Embryonic facial prominence (tissue), 1 donor: ENCODE measurements around the gene PSME3IP1.
"Not testable (repeated sequence)": the region's sequence is repeated elsewhere in the genome, so short reads cannot be mapped to it uniquely, and the experiment has no call there.

ENCODE experiments used
- DNase-seq: peaks from one replicate; pipeline ENCODE4 v3.0.0-alpha.2; 2016; ENCODE audit errors: extremely low spot score

PSME3IP1 gene

GRCh38 chr16:57200321-57200720 lies 14.5 kb upstream of the PSME3IP1 start:
- DNase-seq, result not testable (repeated sequence)

DNA sequence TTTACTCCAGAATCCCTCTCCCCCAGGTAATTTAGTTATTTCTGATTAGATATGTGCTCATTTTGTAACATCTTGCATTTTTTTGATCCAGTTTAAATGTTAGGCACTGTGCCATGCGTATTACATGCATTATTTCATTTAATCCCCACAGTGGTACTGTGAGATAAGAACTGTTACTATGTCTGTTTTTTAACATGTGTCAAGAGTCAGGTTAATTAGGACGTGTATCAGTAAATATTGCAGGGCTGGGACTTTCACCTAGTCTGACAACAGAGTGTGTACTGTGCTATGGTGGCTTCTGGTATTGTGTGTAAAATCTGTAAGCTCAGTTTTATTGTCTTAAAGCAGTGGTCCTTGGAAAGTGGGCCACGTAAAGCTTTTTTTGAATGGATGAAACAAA lies 10.9 kb upstream of the PSME3IP1 start:
- no peak for DNase-seq

GRCh38 chr16:57196286-57196685 lies 10.4 kb upstream of the PSME3IP1 start:
- no peak for DNase-seq

GRCh38 chr16:57194512-57194911 lies 8.7 kb upstream of the PSME3IP1 start:
- DNase-seq, result peak; percentile 43

GRCh38 chr16:57192720-57193486 lies 7.1 kb upstream of the PSME3IP1 start:
- no peak for DNase-seq

- DNase-seq, result no peak
These were observed 6.3 kb upstream of the PSME3IP1 start for GRCh38 chr16:57192146-57192545.

GRCh38 chr16:57191056-57191571 lies 5.3 kb upstream of the PSME3IP1 start:
- no peak for DNase-seq

- DNase-seq, result no peak
These were observed 4.3 kb upstream of the PSME3IP1 start for GRCh38 chr16:57190136-57190535.

DNA sequence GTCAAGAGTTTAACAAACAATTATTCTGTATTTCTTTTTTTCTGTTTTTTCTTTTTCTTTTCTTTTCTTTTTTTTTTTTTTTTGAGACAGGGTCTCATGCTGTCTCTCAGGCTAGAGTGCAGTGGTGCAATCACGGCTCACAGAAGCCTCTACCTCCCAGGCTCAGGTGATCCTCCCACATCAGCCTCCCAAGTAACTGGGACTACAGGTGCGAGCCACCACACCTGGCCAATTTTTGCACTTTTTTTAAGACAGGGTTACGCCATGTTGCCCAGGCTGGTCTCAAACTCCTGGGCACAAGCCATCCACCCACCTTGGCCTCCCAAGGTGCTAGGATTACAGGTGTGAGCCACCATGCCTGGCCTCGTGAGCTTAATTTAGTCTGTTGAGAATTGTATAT lies 3.7 kb upstream of the PSME3IP1 start:
- not testable (repeated sequence) for DNase-seq

DNA sequence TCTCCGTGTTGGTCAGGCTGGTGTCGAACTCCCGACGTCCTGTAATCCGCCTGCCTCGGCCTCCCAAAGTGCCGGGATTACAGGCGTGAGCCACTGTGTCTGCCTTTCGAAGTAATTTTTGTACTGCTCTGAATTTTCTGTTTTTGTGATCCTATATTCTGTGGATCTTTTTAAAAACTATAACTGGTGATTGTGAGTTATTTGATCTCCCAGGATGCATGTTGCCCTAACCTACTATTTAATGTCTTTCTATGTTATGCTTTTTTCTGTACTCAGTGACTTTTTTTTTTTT lies 2.8 kb upstream of the PSME3IP1 start:
- DNase-seq, result no peak

GRCh38 chr16:57187902-57188710 lies 2.3 kb upstream of the PSME3IP1 start:
- not testable (repeated sequence) for DNase-seq

DNA sequence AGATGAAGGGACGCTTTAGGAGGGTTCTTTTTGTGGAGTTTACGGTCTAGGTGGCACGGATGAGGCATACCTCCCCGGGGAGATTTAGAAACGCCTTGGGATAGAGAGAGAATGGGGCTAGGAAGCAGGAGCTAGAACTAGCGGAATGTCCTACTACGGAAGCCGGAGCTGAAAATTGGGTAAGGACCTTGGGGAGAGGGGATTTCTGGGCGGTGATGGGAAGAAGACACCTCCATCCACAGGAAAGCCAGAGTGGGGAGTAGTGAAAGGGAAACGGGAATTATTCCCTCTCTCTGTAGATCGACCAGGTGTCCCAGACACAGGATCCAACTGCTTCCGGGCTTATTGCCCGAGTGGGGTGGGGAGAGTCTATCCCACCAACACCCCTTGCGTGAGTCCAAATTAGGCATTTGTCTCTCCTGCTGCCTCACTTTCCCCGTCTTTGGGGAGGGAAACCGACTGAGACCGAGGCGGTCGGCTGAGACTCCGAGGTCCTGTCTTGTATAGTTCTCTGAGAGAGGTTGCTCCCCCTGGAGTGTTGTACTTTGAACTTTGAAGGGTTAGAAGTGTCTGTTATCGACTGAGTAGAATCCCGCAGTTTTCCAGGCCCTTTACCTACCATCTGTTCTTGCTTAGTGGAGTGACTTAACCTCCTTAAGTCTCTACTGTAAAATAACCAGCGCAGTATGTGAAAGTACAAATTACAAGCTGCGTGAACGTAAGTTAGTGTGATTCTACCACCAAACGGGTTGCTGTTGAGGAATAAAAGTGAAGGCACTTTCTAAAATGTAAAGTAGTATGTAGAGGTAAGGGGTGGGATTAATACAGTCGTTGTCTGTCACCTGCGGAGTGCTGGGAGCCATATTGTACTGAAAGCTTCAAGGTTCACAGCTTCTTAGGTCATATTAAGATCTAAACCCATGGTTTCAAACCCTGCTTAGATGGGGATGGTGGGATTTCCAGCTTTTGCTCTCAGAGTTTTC lies 1.3 kb upstream of the PSME3IP1 start:
- DNase-seq, result peak; percentile 29

- peak; percentile 36 for DNase-seq
These were observed 344 bp downstream of the PSME3IP1 start for GRCh38 chr16:57185446-57185944.

DNA sequence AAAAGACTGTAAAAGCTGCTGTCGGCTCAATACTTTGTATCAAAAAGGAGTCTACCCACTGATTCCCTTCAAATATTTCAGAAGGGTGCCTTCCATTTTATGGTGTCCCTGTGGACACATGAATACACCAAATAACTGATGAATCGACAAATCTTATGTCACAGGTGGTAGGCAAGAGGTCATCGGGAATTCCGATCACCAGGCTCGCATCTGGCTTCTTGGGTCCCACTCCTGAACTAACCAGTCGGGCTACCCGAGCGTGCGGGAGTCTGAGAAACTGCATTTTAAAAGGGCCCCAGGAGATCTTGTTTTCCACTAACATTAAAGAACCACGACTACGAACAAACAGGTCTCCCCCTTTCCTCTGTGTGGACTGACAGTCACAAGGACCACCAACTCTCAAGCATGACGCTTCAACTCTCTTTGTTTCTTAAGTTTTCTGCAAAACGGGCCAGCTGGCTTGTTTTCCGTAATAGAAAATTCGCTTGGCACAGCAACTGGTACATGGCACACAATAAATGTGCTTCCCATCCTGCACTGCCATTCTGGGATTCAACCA lies 873 bp downstream of the PSME3IP1 start:
- no peak for DNase-seq

- DNase-seq, result no peak
These were observed 1.7 kb downstream of the PSME3IP1 start for GRCh38 chr16:57184113-57184512.

GRCh38 chr16:57179215-57179828 lies 6.5 kb downstream of the PSME3IP1 start:
- DNase-seq, result no peak

GRCh38 chr16:57178793-57179212 lies 7.0 kb downstream of the PSME3IP1 start:
- DNase-seq, result no peak

DNA sequence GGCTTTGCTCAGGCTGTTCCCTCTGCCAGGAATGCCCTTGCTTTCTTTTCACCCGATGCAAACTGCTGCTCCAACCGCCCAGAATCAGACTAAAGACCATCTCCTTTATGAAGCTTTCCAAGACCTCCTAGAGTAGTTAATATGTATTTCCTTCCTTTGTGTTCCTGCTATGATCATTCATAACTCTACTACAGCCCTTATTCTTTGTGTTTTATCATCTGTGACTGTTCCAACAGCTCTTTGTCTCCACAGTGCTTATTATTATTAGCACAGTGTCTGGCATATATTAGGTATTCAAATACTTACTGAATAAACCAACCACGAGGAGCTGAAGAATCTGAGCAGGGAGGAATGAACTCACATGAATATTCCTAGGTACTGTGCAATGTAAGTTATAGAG lies 7.6 kb downstream of the PSME3IP1 start:
- no peak for DNase-seq

DNA sequence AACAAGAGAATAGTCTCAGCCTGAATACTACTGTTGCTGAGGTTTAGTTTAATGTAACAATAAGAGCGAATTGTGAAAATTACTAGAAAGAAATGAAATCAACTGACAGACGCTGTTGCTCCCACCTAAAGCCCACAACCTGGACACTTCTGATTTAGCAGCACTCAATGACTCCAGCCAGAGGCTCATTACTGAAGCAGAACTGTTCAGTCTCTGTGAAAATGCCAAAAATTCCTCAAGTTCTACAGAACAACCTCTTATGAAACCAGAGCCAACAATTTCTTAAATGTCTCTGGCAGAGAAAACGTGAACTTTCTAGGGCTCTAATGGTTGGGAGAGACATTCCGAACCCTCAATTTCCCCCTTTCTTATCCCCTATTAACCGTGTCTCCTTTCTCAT lies 9.9 kb downstream of the PSME3IP1 start:
- DNase-seq, result no peak

DNA sequence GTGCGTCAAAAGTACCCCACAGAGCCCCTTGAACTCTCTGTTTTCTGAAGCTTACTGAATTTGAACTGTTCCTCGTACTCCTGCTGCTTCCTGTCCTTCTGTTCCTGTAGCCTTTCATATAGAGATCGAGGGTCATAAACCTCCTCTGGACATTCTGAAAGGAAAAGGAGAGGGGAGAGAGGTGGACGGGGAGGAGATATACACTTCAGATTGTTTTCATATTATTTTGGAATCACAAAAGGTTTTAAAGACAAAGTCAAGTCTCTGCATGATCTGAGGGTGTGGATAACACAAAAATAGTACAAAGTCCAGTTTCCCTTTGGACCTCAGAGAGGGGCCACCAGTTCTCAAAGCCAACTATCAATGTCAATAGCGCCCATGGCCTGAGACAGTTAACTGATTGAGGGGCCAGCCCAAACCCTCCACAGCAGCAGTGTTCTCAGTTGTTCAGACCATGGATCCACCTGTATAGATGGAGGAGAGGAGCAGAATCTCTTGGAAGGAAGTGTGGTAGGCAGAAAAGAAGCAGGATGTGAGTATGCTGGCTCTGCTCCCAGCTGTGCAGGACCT lies 13.0 kb downstream of the PSME3IP1 start:
- DNase-seq, result no peak
